GM12878 (cell line): Measurements from ENCODE around the gene LRRC23. TPM values are rescaled to one million over a fixed set of nuclear protein-coding genes. Genes with fewer than 3 reads are reported as not detected.

ENCODE experiments used
- ATAC-seq: fragments of 200-7000 bp; cut with Tn5 transposase; 3 replicates; pipeline ENCODE4 v1.9.1; 2020; ENCODE audit warnings: mild to moderate bottlenecking, moderate library complexity
- BruUV-seq: library from RNA; stranded (reverse); fragments of 400-500 nt; replicated peaks from 2 replicates; lab custom pipeline; 2021; lab: Mats Ljungman, UMichigan
- CTCF ChIA-PET: fragments of 300-600 bp; sonication (Branson Sonifier 250); formaldehyde crosslinking; extraction: SDS; loops from one replicate; lab custom pipeline; 2021; ENCODE audit warnings: inconsistent platforms; lab: Yijun Ruan, JAX
- POLR2A ChIA-PET: fragments of 350-600 bp; formaldehyde crosslinking; extraction: SDS; loops from one replicate; lab custom pipeline; 2021; ENCODE audit warnings: inconsistent platforms; lab: Charles Lee
- RAD21 ChIA-PET: fragments of 300-600 bp; sonication (Branson Sonifier 250); formaldehyde crosslinking; loops from one replicate; lab custom pipeline; 2023; ENCODE audit warnings: antibody characterized with exemption; ENCODE audit not compliant: unreplicated experiment; lab: Charles Lee
- SMC1A ChIA-PET: fragments of 300-600 bp; sonication (Branson Sonifier 250); formaldehyde crosslinking; loops from one replicate; lab custom pipeline; 2023; ENCODE audit not compliant: unreplicated experiment, uncharacterized antibody; lab: Charles Lee
- DNase-seq: peaks from one replicate; pipeline ENCODE4 v3.0.0-alpha.2; 2011; ENCODE audit warnings: low read depth, low spot score
- FAIRE-seq: peaks from 3 replicates; lab custom pipeline; 2011; peaks lifted over from hg19 to GRCh38; lab: Jason Lieb, UNC
- H2AFZ ChIP-seq: 2 replicates; pipeline ENCODE4 v1.6.0; 2011; ENCODE audit warnings: low read depth, low read length, control low read depth; ENCODE audit not compliant: control insufficient read depth
- H3K27ac ChIP-seq: 2 replicates; pipeline ENCODE4 v1.5.1; 2011; ENCODE audit warnings: control low read depth; ENCODE audit not compliant: control insufficient read depth, insufficient read depth
- H3K27me3 ChIP-seq, 2 experiments: replicated peaks in 1 of 2; 2 replicates each; pipeline versions ENCODE4 v1.6.0 to v1.6.1; 2011; ENCODE audit warnings: low read length in 1 of 2; ENCODE audit not compliant: control insufficient read depth in 2 of 2, insufficient read depth in 2 of 2
- H3K36me3 ChIP-seq, 2 experiments: 2 replicates each; pipeline ENCODE4 v1.5.1; 2011; ENCODE audit warnings: low read length in 1 of 2; ENCODE audit not compliant: control insufficient read depth in 2 of 2, insufficient read depth in 2 of 2
- H3K4me1 ChIP-seq: 2 replicates; pipeline ENCODE4 v1.6.1; 2011; ENCODE audit warnings: mild to moderate bottlenecking, low read length, moderate library complexity, mixed read lengths; ENCODE audit not compliant: control insufficient read depth, insufficient read depth
- H3K4me2 ChIP-seq: 2 replicates; pipeline ENCODE4 v1.6.0; 2011; ENCODE audit warnings: control low read depth; ENCODE audit not compliant: control insufficient read depth, insufficient read depth
- H3K4me3 ChIP-seq: fragments of 200-600 bp; sonication (generic); 2 replicates; pipeline ENCODE4 v1.5.1; 2016
- H3K79me2 ChIP-seq: 2 replicates; pipeline ENCODE4 v1.6.0; 2011; ENCODE audit warnings: low read length; ENCODE audit not compliant: control insufficient read depth, insufficient read depth
- H3K9ac ChIP-seq: 2 replicates; pipeline ENCODE4 v1.8.0; 2011; ENCODE audit warnings: low read length, control low read depth, mixed read lengths; ENCODE audit not compliant: control insufficient read depth, insufficient read depth
- H3K9me3 ChIP-seq: replicated peaks from 3 replicates; pipeline ENCODE4 v1.5.1; 2011; ENCODE audit warnings: mild to moderate bottlenecking, low read length; ENCODE audit not compliant: control insufficient read depth, insufficient read depth
- H4K20me1 ChIP-seq: 2 replicates; pipeline ENCODE4 v1.6.0; 2011; ENCODE audit not compliant: control insufficient read depth, insufficient read depth
- NFYB ChIP-seq: IDR thresholded peaks from 2 replicates; pipeline ENCODE4 v1.6.1; 2011; ENCODE audit warnings: low read depth, mild to moderate bottlenecking, low read length, improper control_type of control experiment, moderate library complexity; ENCODE audit not compliant: insufficient read depth
- PBX3 ChIP-seq: IDR thresholded peaks from 2 replicates; pipeline ENCODE4 v1.6.1; 2011; ENCODE audit warnings: mild to moderate bottlenecking, low read depth, low read length, moderate library complexity; ENCODE audit not compliant: insufficient replicate concordance
- PKNOX1 ChIP-seq: fragments of 450-650 bp; IDR thresholded peaks from 2 replicates; pipeline ENCODE4 v1.6.1; 2016; ENCODE audit warnings: mild to moderate bottlenecking
- POLR2AphosphoS2 ChIP-seq: IDR thresholded peaks from 2 replicates; pipeline ENCODE4 v1.6.1; 2011; ENCODE audit warnings: low read depth, mild to moderate bottlenecking, low read length, improper control_type of control experiment, moderate library complexity
- WGBS: methylation state at CpG from one replicate; pipeline ENCODE4 v1.1.6; 2016; ENCODE audit warnings: low lambda C conversion rate; ENCODE audit not compliant: insufficient replicate concordance, insufficient coverage; ENCODE audit errors: missing lambda C conversion rate; 5-methylcytosine and 5-hydroxymethylcytosine counted together
- in situ Hi-C: fragments of 300-500 bp; cut with MboI; formaldehyde crosslinking; loops from 9 replicates; pipeline ENCODE4 v1.14.3; 2018; ENCODE audit warnings: mixed read lengths
- intact Hi-C: fragments of 100-400 bp; cut with micrococcal nuclease; formaldehyde crosslinking; loops from one replicate; pipeline ENCODE4 v1.14.2; 2022; ENCODE audit not compliant: unreplicated experiment
- polyA plus RNA-seq, 11 experiments: library from polyadenylated mRNA; depleted of rRNA in 4 of 11; unstranded in 6 of 11; stranded (reverse) in 5 of 11; fragments of >200 nt; fragmentation: Nextera tagmentation in 4 of 11; fragmentation: Illumina TruSeq in 1 of 11; extraction: Ambion mirVana in 4 of 11; extraction: Trizol in 1 of 11; gene quantifications; 1 replicate in 1 of 11; 2 replicates in 10 of 11; pipeline versions ENCODE4 v1.2.1 to v1.2.3, GENCODE V29; 2011 to 2016; ENCODE audit warnings: inconsistent platforms in 2 of 11, missing spikeins in 2 of 11, low read depth in 1 of 11
- total RNA-seq, 4 experiments: library from RNA; depleted of rRNA in 3 of 4; stranded (reverse); fragments of >200 nt in 3 of 4; fragmentation: Illumina TruSeq in 1 of 4; extraction: Trizol in 1 of 4; gene quantifications; 2 replicates each; pipeline versions ENCODE4 v1.2.1 to v1.2.3, GENCODE V29; 2013 to 2021

Gene LRRC23
- total and polyA plus RNA-seq, 10 of the 15 experiments (the other 5 are each of a cell fraction or from before 2014, with no cell fraction given) = 1.4 to 6.9 (median 3.4) TPM

DNA sequence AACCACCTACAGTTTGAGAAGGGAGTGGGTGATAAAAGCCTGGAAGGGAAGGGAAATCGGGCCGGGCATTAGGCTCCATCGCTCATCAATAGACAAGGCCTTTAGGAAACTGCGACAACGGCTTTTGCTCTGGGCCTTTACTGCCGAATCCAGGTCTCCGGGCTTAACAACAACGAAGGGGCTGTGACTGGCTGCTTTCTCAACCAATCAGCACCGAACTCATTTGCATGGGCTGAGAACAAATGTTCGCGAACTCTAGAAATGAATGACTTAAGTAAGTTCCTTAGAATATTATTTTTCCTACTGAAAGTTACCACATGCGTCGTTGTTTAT, 38.7 kb downstream of the LRRC23 start:
- CTCF ChIA-PET = interaction anchor here (0.7 to 11.6 kb wide), 19 partner anchors 9 to 169 kb away, joined by 3 to 645 read pairs (median 7); partner anchors contain the start of genes C1R, C1RL and SPSB2
- ATAC-seq (peak; percentile 46), DNase-seq (no peak), FAIRE-seq (peak; percentile 88)
- in situ Hi-C loops = no loop called here
- TF ChIP-seq NFYB (peak; percentile 85), PKNOX1 (peak; percentile 97), POLR2AphosphoS2 (no peak), PBX3 (peak; percentile 94)
- intact Hi-C loops = no loop called here
- 2% methylated on average over 13 of the region's 13 CpGs for whole genome bisulfite sequencing
- SMC1A ChIA-PET = interaction anchor here (0.7 to 11.6 kb wide), 13 partner anchors 9 to 890 kb away, joined by 3 to 395 read pairs (median 5); partner anchors contain the start of genes C1RL, LPCAT3 and SPSB2
- RAD21 ChIA-PET = interaction anchor here (0.6 to 7.0 kb wide), 15 partner anchors 9 to 167 kb away, joined by 3 to 426 read pairs (median 8); partner anchors contain the start of genes ATN1, C1RL, CDCA3 and LPCAT3
- Histone ChIP-seq H3K9me3 (no peaks in the 10 kb centered on the region), H3K9ac (peak overlapping the region; percentile 90), H3K79me2 (peaks cover 26% of the 10 kb centered on the region), H3K27ac (peak overlapping the region; percentile 91), H2AFZ (peak overlapping the region; percentile 2), H3K4me1 (peaks cover 25% of the 10 kb centered on the region), H3K27me3 (no peaks in the 10 kb centered on the region), H3K36me3 (peaks cover 2 to 8% of the 10 kb centered on the region in 2 experiments; a peak in 2 of 4 replicates), H3K4me2 (peak overlapping the region; percentile 70), H3K4me3 (0 out of 2 replicates have a peak overlapping the region, but pooled peaks have one; percentile 78), H4K20me1 (no peaks in the 10 kb centered on the region)
- no TSS peak for BruUV-seq
- POLR2A ChIA-PET = interaction anchor here (0.6 to 17.8 kb wide), 17 partner anchors 8 to 190 kb away, joined by 3 to 524 read pairs (median 5); partner anchors contain the start of genes C1RL, CDCA3, LPCAT3 and LRRC23
